GDM1 (cell line): ENCODE data around the gene ITGB1BP1.

Source experiments
- DNase-seq: peaks from one replicate; lab custom pipeline; 2025; lab: John Stamatoyannopoulos, UW

ITGB1BP1 gene

DNA sequence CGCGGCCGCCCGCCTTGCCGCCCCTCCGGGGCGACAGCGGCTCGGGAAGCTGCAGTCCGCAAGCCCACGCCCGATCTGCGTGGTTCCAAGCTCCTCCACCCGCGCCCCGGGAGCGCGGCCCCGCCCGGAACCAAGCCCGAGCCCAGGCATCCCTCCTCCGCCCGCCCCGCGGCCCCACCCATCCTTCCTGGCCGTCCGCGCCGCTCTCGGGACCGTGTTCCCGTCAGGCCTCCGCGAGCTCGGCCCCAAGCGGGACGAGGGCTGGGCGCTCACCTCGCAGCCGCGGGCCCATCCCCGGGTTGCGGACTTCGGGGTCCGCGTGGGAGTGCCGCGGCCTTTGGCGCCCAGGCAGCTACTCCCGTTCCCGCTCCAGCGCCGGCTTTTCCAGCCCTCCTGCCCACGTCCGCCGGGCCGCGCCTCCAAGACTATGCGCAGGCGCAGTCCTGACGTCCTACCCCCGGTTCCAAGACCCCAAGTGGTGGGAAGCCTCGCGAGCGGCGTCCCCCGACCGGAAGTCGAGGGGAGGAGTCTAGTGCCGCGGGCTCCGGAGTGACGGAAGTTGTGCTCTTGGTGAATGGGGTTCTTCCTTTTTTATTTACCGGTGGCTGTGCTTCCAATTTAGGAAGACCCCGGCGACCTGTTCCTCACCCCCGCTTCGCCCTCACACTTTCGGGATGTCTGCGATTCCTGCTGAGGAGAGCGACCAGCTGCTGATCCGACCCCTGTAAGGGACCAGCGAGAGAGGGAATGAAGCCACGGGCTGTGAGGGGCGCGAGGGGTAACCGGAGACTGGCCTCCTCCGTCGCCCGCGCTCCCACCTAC, at the start of gene ITGB1BP1, which contains the start of gene CPSF3:
TSS of gene ITGB1BP1 (minus strand) at position 429 of the 822 bp plus-strand sequence. CDS start 4,831 bp downstream, outside the sequence.
TSS of gene CPSF3 (plus strand) at position 555 of the 822 bp plus-strand sequence. CDS start at position 675, 120 bp downstream.
- peak; percentile 97 for DNase-seq

DNA sequence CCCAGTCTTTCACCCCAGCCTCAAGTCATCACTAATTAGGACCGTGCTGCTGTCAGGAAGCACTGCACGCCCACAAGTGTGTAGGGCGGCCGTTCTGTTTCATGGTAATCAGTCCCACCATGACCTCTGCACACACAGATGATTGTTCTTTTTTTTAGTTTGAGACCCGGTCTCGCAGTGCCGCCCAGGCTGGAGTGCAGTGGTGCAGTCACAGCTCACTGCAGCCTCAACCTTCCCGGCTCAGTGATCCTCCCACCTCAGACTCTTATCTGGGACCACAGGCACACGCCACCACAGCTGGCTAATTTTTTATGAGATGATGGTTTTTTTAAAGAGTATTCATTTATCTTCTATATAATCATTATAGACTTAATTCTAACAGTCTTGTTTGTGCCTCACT, 49.2 kb upstream of the ITGB1BP1 start:
- no peak for DNase-seq

- no peak for DNase-seq
Measured at GRCh38 chr2:9471206-9471605, 47.9 kb upstream of the ITGB1BP1 start.

GRCh38 chr2:9467687-9468086, 44.4 kb upstream of the ITGB1BP1 start:
- no peak for DNase-seq

- DNase-seq, result no peak
Measured at GRCh38 chr2:9466147-9466683, 42.9 kb upstream of the ITGB1BP1 start.

DNA sequence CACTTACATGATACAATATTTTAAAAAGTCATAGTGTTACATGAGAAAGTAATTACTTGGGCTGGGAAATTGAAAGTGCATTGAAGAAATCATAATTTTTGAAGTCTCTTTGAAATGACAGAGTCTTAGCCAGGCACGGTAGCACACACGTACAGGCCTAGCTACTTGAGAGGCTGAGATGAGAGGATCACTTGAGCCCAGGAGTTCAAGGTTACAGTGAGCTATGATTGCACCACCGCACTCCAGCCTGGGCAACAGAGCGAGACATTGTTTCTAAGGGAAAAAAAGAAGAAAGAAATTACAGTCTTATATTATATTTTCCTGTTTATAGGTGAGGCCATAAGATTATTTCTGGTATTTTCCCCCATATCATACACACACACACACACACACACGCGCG, 41.8 kb upstream of the ITGB1BP1 start:
- no peak for DNase-seq

DNA sequence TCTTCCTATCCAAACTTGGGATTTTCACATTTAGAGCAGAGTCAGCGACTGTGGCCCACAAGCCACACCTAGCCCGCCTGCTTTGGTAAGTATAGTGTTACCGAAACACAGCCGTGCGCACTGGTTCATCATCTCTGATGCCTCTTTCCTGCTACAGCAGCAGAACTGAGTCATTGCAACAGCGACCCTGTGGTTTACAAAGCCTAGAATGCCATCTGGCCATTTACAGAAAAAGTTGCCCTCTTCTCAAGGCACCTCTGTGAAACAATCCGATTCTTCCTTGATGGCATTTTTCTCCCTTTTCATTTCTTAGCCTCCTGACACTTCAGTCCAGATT, 40.3 kb upstream of the ITGB1BP1 start:
- no peak for DNase-seq

DNA sequence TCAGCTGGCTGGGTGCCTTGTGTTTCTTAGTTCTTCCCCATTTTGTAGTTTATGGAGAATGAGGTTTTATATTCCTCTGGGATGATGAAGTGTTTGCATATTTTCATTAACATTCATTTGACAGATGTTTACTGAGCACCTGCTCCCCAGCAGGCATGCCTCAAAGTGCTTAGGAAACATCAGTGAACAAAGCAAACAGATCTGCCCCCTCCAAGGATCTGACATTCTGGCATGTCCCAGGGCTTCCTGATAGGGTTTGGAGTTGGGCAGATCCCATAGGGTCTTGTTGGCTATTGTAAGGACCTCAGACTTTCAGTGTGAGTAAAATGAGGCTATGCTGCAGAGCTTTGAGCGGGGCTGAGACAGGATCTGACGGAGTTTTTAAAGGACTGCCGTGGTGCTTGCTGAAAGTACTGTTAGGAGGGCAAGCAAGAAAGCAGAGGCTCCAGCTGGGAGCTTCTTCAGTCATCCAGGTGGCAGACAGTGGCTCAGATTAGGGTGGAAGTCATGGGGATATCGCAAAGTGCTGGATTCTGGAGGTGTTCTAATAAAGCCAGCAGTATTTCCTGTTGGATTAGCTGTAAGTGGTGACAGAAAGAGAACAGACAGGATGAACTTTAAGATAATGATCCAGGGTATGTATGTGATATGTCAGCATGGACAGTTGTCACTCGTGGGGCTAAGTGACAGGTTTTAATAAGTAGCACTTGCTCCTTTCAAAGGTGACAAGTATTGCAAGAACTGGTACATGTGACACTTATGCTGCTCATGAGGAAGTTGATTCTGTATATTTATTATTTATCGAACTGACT, 39.8 kb upstream of the ITGB1BP1 start:
- no peak for DNase-seq

- no peak for DNase-seq
Measured at GRCh38 chr2:9462313-9462712, 39.0 kb upstream of the ITGB1BP1 start.

DNA sequence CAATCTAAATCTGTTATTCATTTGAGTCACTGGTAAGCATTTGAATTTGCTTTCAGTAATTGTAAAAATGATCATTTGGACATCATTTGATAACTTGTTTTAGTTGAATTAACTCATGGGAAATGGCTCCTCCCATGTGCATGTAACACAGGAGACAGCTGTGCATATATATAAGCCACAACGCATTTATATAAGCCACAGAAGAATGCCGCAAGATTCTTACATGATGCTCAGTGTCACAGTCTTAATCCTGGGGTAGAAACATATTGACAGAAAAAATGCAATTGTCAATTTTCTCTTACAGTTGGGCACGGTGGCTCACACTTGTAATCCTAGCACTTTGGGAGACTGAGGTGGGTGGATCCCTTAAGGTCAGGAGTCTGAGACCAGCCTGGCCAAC, 37.8 kb upstream of the ITGB1BP1 start:
- no peak for DNase-seq

GRCh38 chr2:9460441-9461017, 37.2 kb upstream of the ITGB1BP1 start:
- no peak for DNase-seq

DNA sequence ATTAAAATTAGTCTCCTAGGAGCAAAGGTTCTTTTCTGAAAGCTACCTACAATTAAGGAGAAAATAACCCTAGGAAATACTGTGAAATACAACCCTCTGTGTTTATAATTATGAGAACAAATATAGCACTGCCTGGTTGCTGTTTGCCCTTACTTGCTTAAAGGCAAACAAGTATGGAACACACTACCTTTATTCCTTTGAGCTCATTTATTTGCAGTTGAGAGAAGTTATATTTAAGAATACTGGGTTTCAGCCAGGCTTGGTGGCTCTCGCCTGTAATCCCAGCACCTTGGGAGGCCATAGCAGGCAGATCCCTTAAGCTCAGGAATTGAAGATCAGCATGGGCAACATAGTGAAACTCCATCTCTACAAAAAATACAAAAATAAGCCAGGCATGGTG, 27.9 kb upstream of the ITGB1BP1 start:
- no peak for DNase-seq

- DNase-seq, result no peak
Measured at GRCh38 chr2:9445089-9445488, 21.8 kb upstream of the ITGB1BP1 start.

DNA sequence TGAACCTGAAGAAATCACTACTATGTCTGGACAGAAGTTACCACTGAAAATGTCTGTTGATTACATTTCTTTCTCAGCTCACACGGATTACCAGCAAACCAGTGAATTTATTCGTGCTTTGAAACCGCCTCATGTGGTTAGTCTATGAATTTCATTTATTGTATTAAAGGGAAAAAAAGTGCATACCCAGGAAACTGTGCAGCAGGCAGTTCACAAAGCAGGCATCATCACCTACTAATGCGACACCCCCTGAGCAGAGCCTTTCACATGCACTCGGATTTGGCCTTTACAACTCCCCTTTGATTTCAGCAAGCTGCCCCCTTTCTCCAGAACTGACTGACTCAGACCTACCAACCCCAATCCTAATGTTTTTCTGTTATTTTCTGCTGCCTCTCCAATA, 20.2 kb upstream of the ITGB1BP1 start:
- DNase-seq, result no peak

DNA sequence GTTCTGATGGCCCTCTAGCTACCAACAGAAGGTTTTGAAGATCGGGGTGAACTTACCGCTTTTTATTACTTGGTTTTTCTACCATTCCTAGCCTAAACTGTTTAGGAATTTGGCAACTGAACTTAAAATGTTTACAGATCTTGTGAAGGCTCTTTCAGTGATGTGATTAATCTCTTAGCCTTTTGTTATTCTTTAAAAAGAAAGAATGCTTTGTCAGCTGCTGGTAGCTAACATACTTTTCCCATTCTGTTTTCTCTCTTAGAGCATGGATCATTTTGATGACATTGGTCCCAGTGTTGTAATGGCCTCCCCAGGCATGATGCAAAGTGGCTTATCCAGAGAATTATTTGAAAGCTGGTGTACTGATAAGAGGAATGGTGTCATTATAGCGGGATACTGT, 18.2 kb upstream of the ITGB1BP1 start:
- no peak for DNase-seq

GRCh38 chr2:9440058-9440727, 16.9 kb upstream of the ITGB1BP1 start:
- no peak for DNase-seq

- DNase-seq, result no peak
Measured at GRCh38 chr2:9439536-9439935, 16.2 kb upstream of the ITGB1BP1 start.

- DNase-seq, result no peak
Measured at GRCh38 chr2:9434489-9434888, 11.2 kb upstream of the ITGB1BP1 start.

DNA sequence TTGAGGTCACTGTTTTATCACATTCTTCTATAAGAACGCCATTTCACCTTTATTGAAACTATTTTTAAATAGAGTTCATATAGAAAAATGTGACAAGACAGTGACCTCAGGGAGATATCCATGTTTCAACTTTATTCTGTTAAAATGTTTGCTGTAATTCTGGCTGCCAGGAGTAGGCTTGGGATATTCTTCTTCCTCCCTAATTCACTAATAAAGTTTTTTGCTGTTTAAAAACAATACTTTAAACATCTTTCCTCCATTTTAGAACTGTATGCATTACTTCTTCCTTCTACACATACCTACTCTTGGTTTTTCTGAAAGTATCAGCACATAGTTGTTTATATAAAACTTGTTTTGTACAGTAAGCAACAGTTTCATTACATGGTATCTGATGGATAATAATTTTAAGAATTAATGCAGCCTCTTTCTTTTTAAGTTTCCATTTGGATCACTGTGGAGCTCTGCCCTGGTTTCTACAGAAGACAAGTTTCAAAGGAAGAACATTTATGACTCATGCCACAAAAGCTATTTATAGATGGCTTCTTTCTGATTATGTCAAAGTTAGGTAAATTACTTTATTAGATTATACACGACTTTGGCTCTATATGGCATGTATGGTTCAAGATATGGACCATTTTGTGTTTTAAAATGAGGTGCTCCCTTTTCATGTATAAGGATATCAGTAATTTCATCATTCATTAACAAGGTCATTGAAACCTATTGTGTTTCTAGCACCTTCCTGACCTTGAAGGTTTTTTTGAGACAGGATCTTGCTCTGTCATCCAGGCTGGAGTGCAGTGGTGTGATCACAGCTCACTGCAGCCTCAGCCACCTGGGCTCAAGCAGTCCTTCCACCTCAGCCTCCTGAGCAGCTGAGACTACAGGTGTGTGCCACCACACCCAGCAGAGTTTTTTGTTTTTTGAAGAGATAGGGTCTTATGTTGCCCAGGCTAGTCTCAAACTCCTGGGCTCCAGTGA, 7.3 kb upstream of the ITGB1BP1 start:
- no peak for DNase-seq

- DNase-seq, result no peak
Measured at GRCh38 chr2:9428965-9429577, 5.7 kb upstream of the ITGB1BP1 start.
